Esophagus squamous epithelium (tissue), 5 donors: ENCODE data around the gene ZNF770. TPM values are rescaled to one million over a fixed set of nuclear protein-coding genes. Genes with fewer than 3 reads are reported as not detected.
"Not testable (repeated sequence)": the region's sequence is repeated elsewhere in the genome, so short reads cannot be mapped to it uniquely, and the experiment has no call there.

Experiments used
- DNase-seq: peaks from one replicate; lab custom pipeline; 2025; lab: John Stamatoyannopoulos, UW
- H3K27ac ChIP-seq, 4 donors: fragments of 200-600 bp; sonication (generic); one replicate each; pipeline ENCODE4 v1.5.1; 2016 to 2019; ENCODE audit warnings: mild to moderate bottlenecking in 1 of 4
- H3K27me3 ChIP-seq, 4 donors: fragments of 200-600 bp; sonication (generic); 1 replicate in 3 of 4; 2 replicates in 1 of 4; pipeline versions ENCODE4 v1.5.1 to v1.6.0; 2017 to 2021; ENCODE audit warnings: antibody characterized with exemption in 1 of 4
- H3K36me3 ChIP-seq, 3 donors: fragments of 200-600 bp; sonication (generic); one replicate each; pipeline ENCODE4 v1.5.1; 2016 to 2019
- H3K4me1 ChIP-seq, 3 donors: fragments of 200-600 bp; sonication (generic); one replicate each; pipeline ENCODE4 v1.5.1; 2017 to 2019
- H3K4me3 ChIP-seq, 4 donors: fragments of 200-600 bp; sonication (generic); 1 replicate in 3 of 4; 2 replicates in 1 of 4; pipeline ENCODE4 v1.5.1; 2016 to 2019; ENCODE audit warnings: mild to moderate bottlenecking in 2 of 4, moderate library complexity in 1 of 4
- H3K9me3 ChIP-seq, 3 donors: fragments of 200-600 bp; sonication (generic); one replicate each; pipeline ENCODE4 v1.5.1; 2016 to 2019
- CTCF ChIP-seq, 6 experiments: fragments of 450-650 bp in 4 of 6; fragments of 200-600 bp in 2 of 6; sonication (generic) in 2 of 6; IDR thresholded peaks; one replicate each; pipeline ENCODE4 v1.5.1; 2016 to 2019; ENCODE audit warnings: antibody characterized with exemption in 6 of 6, mild to moderate bottlenecking in 4 of 6, moderate library complexity in 4 of 6
- POLR2A ChIP-seq, 4 donors: fragments of 450-650 bp; IDR thresholded peaks; one replicate each; pipeline ENCODE4 v1.6.1; 2017; ENCODE audit warnings: antibody characterized with exemption in 4 of 4, mild to moderate bottlenecking in 4 of 4, moderate library complexity in 3 of 4
- WGBS, 2 donors: methylation state at CpG; one replicate each; pipeline ENCODE4 v1.1.5; 2018; 5-methylcytosine and 5-hydroxymethylcytosine counted together
- intact Hi-C: fragments of 100-400 bp; cut with DNase I; formaldehyde crosslinking; loops from one replicate; pipeline ENCODE4 v1.15.0; 2022
- total RNA-seq, 4 donors: library from RNA; depleted of rRNA; stranded (reverse); fragments of >200 nt; gene quantifications; one replicate each; pipeline ENCODE4 v1.1.0, GENCODE V29; 2016
- donor health status: DM: yes; HTN: yes; CAD: no.

Gene ZNF770
- total RNA-seq, 4 donors from 2014 or later: 49.0 to 70.4 (median 55.9) TPM

GRCh38 chr15:34944936-34945335, 43.2 kb downstream of the ZNF770 start:
- Histone ChIP-seq H3K4me3 (no peak overlapping the region), H3K27ac (no peak overlapping the region), H3K4me1 (no peaks in the 10 kb centered on the region), H3K27me3 (no peaks in the 10 kb centered on the region), H3K9me3 (no peaks in the 10 kb centered on the region), H3K36me3 (peaks cover 0 to 90% (median 0%) of the 10 kb centered on the region in 3 donors)
- intact Hi-C loops: no loop called here
- 89 to 92% methylated on average over 3 of the region's 3 CpGs for WGBS, 2 donors
- no peak for DNase-seq
- TF ChIP-seq CTCF (IDR thresholded peaks at IDR 0.05) (no peak), POLR2A (IDR thresholded peaks at IDR 0.05) (no peak)

- no peaks in the 10 kb centered on the region for H3K9me3 ChIP-seq
- no peak overlapping the region for H3K4me3 ChIP-seq
- H3K36me3 ChIP-seq: peaks cover 0 to 96% (median 0%) of the 10 kb centered on the region in 3 donors
- no peak for DNase-seq
- H3K4me1 ChIP-seq: no peaks in the 10 kb centered on the region
- no peaks in the 10 kb centered on the region for H3K27me3 ChIP-seq
- intact Hi-C loops: no loop called here
- H3K27ac ChIP-seq: no peak overlapping the region
- TF ChIP-seq CTCF (IDR thresholded peaks at IDR 0.05) (no peak), POLR2A (IDR thresholded peaks at IDR 0.05) (no peak)
Measured at GRCh38 chr15:34943711-34944110, 44.4 kb downstream of the ZNF770 start.

GRCh38 chr15:34943264-34943663, 44.8 kb downstream of the ZNF770 start:
- H3K27ac ChIP-seq, H3K9me3 ChIP-seq, DNase-seq, H3K4me1 ChIP-seq, H3K27me3 ChIP-seq, H3K4me3 ChIP-seq, intact Hi-C loops: not testable (repeated sequence)
- H3K36me3 ChIP-seq: peaks cover 0 to 96% (median 0%) of the 10 kb centered on the region in 3 donors

- Histone ChIP-seq H3K4me3 (no peak overlapping the region), H3K27ac (no peak overlapping the region), H3K9me3 (no peaks in the 10 kb centered on the region), H3K4me1 (no peaks in the 10 kb centered on the region), H3K36me3 (peaks cover 0 to 96% (median 0%) of the 10 kb centered on the region in 3 donors), H3K27me3 (no peaks in the 10 kb centered on the region)
- no peak for DNase-seq
- intact Hi-C loops: no loop called here
- WGBS, 2 donors: 76 to 79% methylated on average over 6 of the region's 6 CpGs
- TF ChIP-seq POLR2A (IDR thresholded peaks at IDR 0.05) (no peak), CTCF (IDR thresholded peaks at IDR 0.05) (no peak)
Measured at GRCh38 chr15:34942363-34942762, 45.7 kb downstream of the ZNF770 start.

GRCh38 chr15:34941831-34942230, 46.3 kb downstream of the ZNF770 start:
- TF ChIP-seq CTCF (IDR thresholded peaks at IDR 0.05): no peak
- no peak for TF ChIP-seq POLR2A (IDR thresholded peaks at IDR 0.05)
- Histone ChIP-seq H3K4me1 (no peaks in the 10 kb centered on the region), H3K9me3 (no peaks in the 10 kb centered on the region), H3K4me3 (no peak overlapping the region), H3K27me3 (no peaks in the 10 kb centered on the region), H3K27ac (no peak overlapping the region), H3K36me3 (peaks cover 0 to 100% (median 0%) of the 10 kb centered on the region in 3 donors)
- intact Hi-C loops: no loop called here
- 74 to 75% methylated on average over 3 of the region's 3 CpGs for WGBS, 2 donors
- no peak for DNase-seq

- TF ChIP-seq POLR2A (IDR thresholded peaks at IDR 0.05): no peak
- no peak for TF ChIP-seq CTCF (IDR thresholded peaks at IDR 0.05)
- DNase-seq: no peak
- H3K27ac ChIP-seq: no peak overlapping the region
- H3K4me1 ChIP-seq: no peaks in the 10 kb centered on the region
- H3K4me3 ChIP-seq: no peak overlapping the region
- peaks cover 0 to 100% (median 0%) of the 10 kb centered on the region in 3 donors for H3K36me3 ChIP-seq
- 95 to 100% methylated on average over 2 of the region's 2 CpGs for WGBS, 2 donors
- intact Hi-C loops: no loop called here
- no peaks in the 10 kb centered on the region for H3K9me3 ChIP-seq
- no peaks in the 10 kb centered on the region for H3K27me3 ChIP-seq
Measured at GRCh38 chr15:34941185-34941698, 46.8 kb downstream of the ZNF770 start.
